Panc1 (cell line): ENCODE measurements around the gene TMEM98. TPM values are rescaled to one million over a fixed set of nuclear protein-coding genes. Genes with fewer than 3 reads are reported as not detected.

Experiments
- ATAC-seq: fragments of 200-7000 bp; cut with Tn5 transposase; 2 replicates; pipeline ENCODE4 v1.9.1; 2020; ENCODE audit warnings: mild to moderate bottlenecking, moderate library complexity
- BruUV-seq: library from RNA; stranded (reverse); fragments of 400-500 nt; replicated peaks from 2 replicates; lab custom pipeline; 2021; lab: Mats Ljungman, UMichigan
- CTCF ChIA-PET: fragments of 300-600 bp; sonication (Branson Sonifier 250); formaldehyde crosslinking; loops from one replicate; lab custom pipeline; 2022; ENCODE audit warnings: antibody characterized with exemption; lab: Charles Lee
- POLR2A ChIA-PET: fragments of 300-600 bp; sonication (Branson Sonifier 250); formaldehyde crosslinking; loops from one replicate; lab custom pipeline; 2022; ENCODE audit warnings: antibody characterized with exemption; lab: Charles Lee
- DNase-seq: peaks from one replicate; pipeline ENCODE4 v3.0.0-alpha.2; 2010; ENCODE audit warnings: low read depth, low spot score
- H3K27ac ChIP-seq: 2 replicates; pipeline ENCODE4 v1.5.1; 2011; ENCODE audit warnings: mild to moderate bottlenecking, low read length, inconsistent platforms
- H3K27me3 ChIP-seq: fragments of 200-500 bp; sonication (Bioruptor generic); 2 replicates; pipeline ENCODE4 v1.6.0; 2014; ENCODE audit warnings: low read length, inconsistent platforms; ENCODE audit not compliant: control insufficient read depth, insufficient read depth
- H3K36me3 ChIP-seq: fragments of 200-500 bp; sonication (Bioruptor generic); 2 replicates; pipeline ENCODE4 v1.5.1; 2014; ENCODE audit warnings: inconsistent platforms, mild to moderate bottlenecking, low read length, moderate library complexity; ENCODE audit not compliant: control insufficient read depth, insufficient read depth
- H3K4me1 ChIP-seq: 2 replicates; pipeline ENCODE4 v1.5.1; 2011; ENCODE audit warnings: inconsistent platforms, mild to moderate bottlenecking, low read length, moderate library complexity; ENCODE audit not compliant: control insufficient read depth, insufficient read depth
- H3K4me3 ChIP-seq, 2 experiments: 2 replicates each; pipeline ENCODE4 v1.5.1; 2011 to 2012; ENCODE audit warnings: low read depth in 2 of 2, low read length in 2 of 2, mild to moderate bottlenecking in 2 of 2, inconsistent platforms in 1 of 2, moderate library complexity in 1 of 2
- H3K9me3 ChIP-seq: fragments of 200-500 bp; sonication (Bioruptor generic); 2 replicates; pipeline ENCODE4 v1.5.1; 2014; ENCODE audit warnings: low read depth, mild to moderate bottlenecking, inconsistent platforms, low read length, moderate library complexity; ENCODE audit not compliant: control insufficient read depth, insufficient read depth
- CTCF ChIP-seq: fragments of 450-650 bp; IDR thresholded peaks from 2 replicates; pipeline ENCODE4 v1.5.1; 2017; ENCODE audit warnings: mild to moderate bottlenecking
- POLR2AphosphoS5 ChIP-seq: IDR thresholded peaks from 2 replicates; pipeline ENCODE4 v1.6.1; 2012; ENCODE audit warnings: mild to moderate bottlenecking, low read depth, low read length, moderate library complexity
- REST ChIP-seq, 2 experiments: IDR thresholded peaks; 2 replicates each; pipeline ENCODE4 v1.6.1; 2011 to 2012; ENCODE audit warnings: low read depth in 2 of 2, control low read depth in 1 of 2, low read length in 1 of 2, mild to moderate bottlenecking in 1 of 2, moderate library complexity in 1 of 2; ENCODE audit not compliant: insufficient read depth in 1 of 2
- SIN3A ChIP-seq: IDR thresholded peaks from 2 replicates; pipeline ENCODE4 v1.6.1; 2012; ENCODE audit warnings: low read depth, mild to moderate bottlenecking, low read length, moderate library complexity, borderline replicate concordance; ENCODE audit not compliant: insufficient read depth
- TCF7L2 ChIP-seq: IDR thresholded peaks from 2 replicates; pipeline ENCODE4 v1.6.1; 2011; ENCODE audit warnings: mild to moderate bottlenecking, low read depth, low read length, inconsistent platforms
- in situ Hi-C: cut with HindIII; loops from 2 replicates; pipeline ENCODE4 v1.10.0; 2016; ENCODE audit warnings: low sequenced_read_pairs, low pct_unique_long_range_greater_than_20kb
- intact Hi-C: fragments of 100-400 bp; cut with micrococcal nuclease; formaldehyde crosslinking; loops from one replicate; pipeline ENCODE4 v1.10.0; 2022; ENCODE audit not compliant: unreplicated experiment
- total RNA-seq: library from RNA; stranded (reverse); gene quantifications from one replicate; pipeline ENCODE4 v1.2.1, GENCODE V29; 2021; ENCODE audit not compliant: unreplicated experiment

TMEM98 gene
- total RNA-seq, 1 experiment from 2014 or later, result 2.2 TPM

- CTCF ChIA-PET, result no interaction called here
- no peaks in the 10 kb centered on the region for H3K4me1 ChIP-seq
- in situ Hi-C loops, result no loop called here
- DNase-seq (no peak), ATAC-seq (no peak)
- H3K9me3 ChIP-seq, result no peaks in the 10 kb centered on the region
- no TSS peak for BruUV-seq
- H3K27me3 ChIP-seq, result 0 out of 2 replicates have a peak, but pooled peaks cover 2% of the 10 kb centered on the region
- H3K27ac ChIP-seq, result no peak overlapping the region
- TF ChIP-seq CTCF, result no peak
- no peak for TF ChIP-seq REST (IDR thresholded peaks at IDR 0.05; ENCODE audit: insufficient read depth in 1 of 2, low read depth in 2 of 2, low read length in 1 of 2)
- no peak for TF ChIP-seq TCF7L2
- no peak for TF ChIP-seq SIN3A
- TF ChIP-seq POLR2AphosphoS5, result no peak
- intact Hi-C loops, result no loop called here
- no peaks in the 10 kb centered on the region for H3K36me3 ChIP-seq
- no peak overlapping the region for H3K4me3 ChIP-seq
- POLR2A ChIA-PET, result no interaction called here
Measured at GRCh38 chr17:32993977-32994376, 66.0 kb downstream of the TMEM98 start.

Other genes with a start within 250 kb of the TMEM98 start
- gene MYO1D, start 51.0 kb upstream of the TMEM98 start, total RNA-seq, result 1.3 TPM
- not detected for gene SPACA3, start 63.7 kb downstream of the TMEM98 start, total RNA-seq